Suprapubic skin (tissue), 4 donors: ENCODE data around the gene PWWP2A. TPM values are rescaled to one million over a fixed set of nuclear protein-coding genes. Genes with fewer than 3 reads are reported as not detected.

ENCODE experiments used
- DNase-seq, 2 donors: peaks; one replicate each; pipeline ENCODE4 v3.0.0-alpha.2; 2019; ENCODE audit warnings: low spot score in 2 of 2
- H3K27ac ChIP-seq: fragments of 200-600 bp; sonication (generic); one replicate; pipeline ENCODE4 v1.5.1; 2019
- H3K27me3 ChIP-seq: fragments of 200-600 bp; sonication (generic); one replicate; pipeline ENCODE4 v1.5.1; 2019
- H3K36me3 ChIP-seq: fragments of 200-600 bp; sonication (generic); one replicate; pipeline ENCODE4 v1.5.1; 2019
- H3K4me1 ChIP-seq: fragments of 200-600 bp; sonication (generic); one replicate; pipeline ENCODE4 v1.5.1; 2019
- H3K4me3 ChIP-seq: fragments of 200-600 bp; sonication (generic); one replicate; pipeline ENCODE4 v1.5.1; 2019; ENCODE audit warnings: mild to moderate bottlenecking
- H3K9me3 ChIP-seq: fragments of 200-600 bp; sonication (generic); one replicate; pipeline ENCODE4 v1.5.1; 2019
- EP300 ChIP-seq: sonication (generic); formaldehyde crosslinking; IDR thresholded peaks from one replicate; pipeline ENCODE4 v1.6.1; 2017; ENCODE audit warnings: antibody characterized with exemption
- POLR2A ChIP-seq, 2 donors: fragments of 450-650 bp; IDR thresholded peaks; one replicate each; pipeline ENCODE4 v1.6.1; 2017; ENCODE audit warnings: antibody characterized with exemption in 2 of 2, mild to moderate bottlenecking in 2 of 2, moderate library complexity in 2 of 2
- POLR2AphosphoS5 ChIP-seq, 3 donors: sonication (generic); formaldehyde crosslinking; IDR thresholded peaks; one replicate each; pipeline ENCODE4 v1.6.1; 2017; ENCODE audit warnings: antibody characterized with exemption in 3 of 3
- WGBS: methylation state at CpG from one replicate; pipeline ENCODE4 v1.1.5; 2018; 5-methylcytosine and 5-hydroxymethylcytosine counted together
- total RNA-seq, 4 donors: library from RNA; depleted of rRNA; stranded (reverse); fragments of >200 nt; gene quantifications; one replicate each; pipeline ENCODE4 v1.1.0, GENCODE V29; 2016
- TF ChIP-seq, protein P1 (sequence below), 2 donors: fragments of 200-600 bp in 1 of 2; fragments of 450-650 bp in 1 of 2; sonication (generic) in 1 of 2; IDR thresholded peaks; one replicate each; pipeline ENCODE4 v1.5.1; 2016 to 2019; ENCODE audit warnings: antibody characterized with exemption in 2 of 2, mild to moderate bottlenecking in 1 of 2, moderate library complexity in 1 of 2

The PWWP2A gene
- total RNA-seq, 4 donors from 2014 or later: 24.7 to 42.3 (median 31.4) TPM

- DNase-seq: no peak
- WGBS: 83% methylated on average over 2 of the region's 2 CpGs
- Histone ChIP-seq H3K9me3 (no peaks in the 10 kb centered on the region), H3K27me3 (no peaks in the 10 kb centered on the region), H3K4me1 (no peaks in the 10 kb centered on the region), H3K27ac (no peak overlapping the region), H3K4me3 (no peak overlapping the region), H3K36me3 (peaks cover 80% of the 10 kb centered on the region)
- TF ChIP-seq EP300 (no peak), POLR2AphosphoS5 (IDR thresholded peaks at IDR 0.05) (no peak), POLR2A (IDR thresholded peaks at IDR 0.05) (no peak)
- TF ChIP-seq, protein P1, sequence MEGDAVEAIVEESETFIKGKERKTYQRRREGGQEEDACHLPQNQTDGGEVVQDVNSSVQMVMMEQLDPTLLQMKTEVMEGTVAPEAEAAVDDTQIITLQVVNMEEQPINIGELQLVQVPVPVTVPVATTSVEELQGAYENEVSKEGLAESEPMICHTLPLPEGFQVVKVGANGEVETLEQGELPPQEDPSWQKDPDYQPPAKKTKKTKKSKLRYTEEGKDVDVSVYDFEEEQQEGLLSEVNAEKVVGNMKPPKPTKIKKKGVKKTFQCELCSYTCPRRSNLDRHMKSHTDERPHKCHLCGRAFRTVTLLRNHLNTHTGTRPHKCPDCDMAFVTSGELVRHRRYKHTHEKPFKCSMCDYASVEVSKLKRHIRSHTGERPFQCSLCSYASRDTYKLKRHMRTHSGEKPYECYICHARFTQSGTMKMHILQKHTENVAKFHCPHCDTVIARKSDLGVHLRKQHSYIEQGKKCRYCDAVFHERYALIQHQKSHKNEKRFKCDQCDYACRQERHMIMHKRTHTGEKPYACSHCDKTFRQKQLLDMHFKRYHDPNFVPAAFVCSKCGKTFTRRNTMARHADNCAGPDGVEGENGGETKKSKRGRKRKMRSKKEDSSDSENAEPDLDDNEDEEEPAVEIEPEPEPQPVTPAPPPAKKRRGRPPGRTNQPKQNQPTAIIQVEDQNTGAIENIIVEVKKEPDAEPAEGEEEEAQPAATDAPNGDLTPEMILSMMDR (IDR thresholded peaks at IDR 0.05): no peak
Measured at GRCh38 chr5:160054831-160055230, 64.4 kb downstream of the PWWP2A start.

- peaks cover 81% of the 10 kb centered on the region for H3K36me3 ChIP-seq
- no peaks in the 10 kb centered on the region for H3K27me3 ChIP-seq
- 100% methylated on average over 1 of the region's 1 CpG for WGBS
- no peaks in the 10 kb centered on the region for H3K4me1 ChIP-seq
- no peaks in the 10 kb centered on the region for H3K9me3 ChIP-seq
- TF ChIP-seq, protein P1 (IDR thresholded peaks at IDR 0.05): no peak
- TF ChIP-seq POLR2A (IDR thresholded peaks at IDR 0.05): no peak
- H3K27ac ChIP-seq: no peak overlapping the region
- H3K4me3 ChIP-seq: no peak overlapping the region
- DNase-seq: no peak
Measured at GRCh38 chr5:160054047-160054446, 65.2 kb downstream of the PWWP2A start.

GRCh38 chr5:160049099-160049498 is 70.2 kb downstream of the PWWP2A start:
- peaks cover 48% of the 10 kb centered on the region for H3K36me3 ChIP-seq
- TF ChIP-seq POLR2A (IDR thresholded peaks at IDR 0.05) (no peak), EP300 (no peak), POLR2AphosphoS5 (IDR thresholded peaks at IDR 0.05) (no peak)
- TF ChIP-seq, protein P1 (IDR thresholded peaks at IDR 0.05): no peak
- no peaks in the 10 kb centered on the region for H3K27me3 ChIP-seq
- H3K4me3 ChIP-seq: no peak overlapping the region
- no peak for DNase-seq
- 73% methylated on average over 3 of the region's 3 CpGs for WGBS
- H3K4me1 ChIP-seq: peaks cover 5% of the 10 kb centered on the region
- no peaks in the 10 kb centered on the region for H3K9me3 ChIP-seq
- no peak overlapping the region for H3K27ac ChIP-seq

DNA sequence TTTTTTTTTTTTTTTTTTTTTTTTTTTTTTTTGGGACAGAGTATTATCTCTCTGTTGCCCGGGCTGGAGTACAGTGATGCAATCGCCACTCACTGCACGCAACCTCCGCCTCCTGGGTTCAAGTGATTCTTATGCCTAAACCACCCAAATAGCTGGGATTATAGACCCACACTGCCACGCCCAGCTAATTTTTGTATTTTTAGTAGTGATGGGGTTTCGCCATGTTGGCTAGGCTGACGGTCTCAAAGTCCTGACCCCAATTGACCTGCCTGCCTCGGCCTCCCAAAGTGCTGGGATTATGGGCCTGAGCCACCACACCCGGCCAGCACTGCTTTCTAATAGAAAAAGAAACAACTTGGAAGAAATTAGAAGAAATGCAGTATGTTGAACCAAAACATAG is 71.1 kb downstream of the PWWP2A start:
- TF ChIP-seq POLR2A (IDR thresholded peaks at IDR 0.05): no peak
- no peak for TF ChIP-seq POLR2AphosphoS5 (IDR thresholded peaks at IDR 0.05)
- TF ChIP-seq EP300: no peak
- Histone ChIP-seq H3K9me3 (no peaks in the 10 kb centered on the region), H3K27me3 (no peaks in the 10 kb centered on the region), H3K36me3 (peaks cover 47% of the 10 kb centered on the region), H3K27ac (no peak overlapping the region), H3K4me1 (peaks cover 5% of the 10 kb centered on the region), H3K4me3 (no peak overlapping the region)
- WGBS: 80% methylated on average over 9 of the region's 9 CpGs
- peak in 1 of 2 donors; percentile 68 for DNase-seq

- no peaks in the 10 kb centered on the region for H3K27me3 ChIP-seq
- no peak overlapping the region for H3K4me3 ChIP-seq
- TF ChIP-seq POLR2A (IDR thresholded peaks at IDR 0.05): no peak
- TF ChIP-seq, protein P1 (IDR thresholded peaks at IDR 0.05): no peak
- TF ChIP-seq POLR2AphosphoS5 (IDR thresholded peaks at IDR 0.05): no peak
- TF ChIP-seq EP300: no peak
- DNase-seq: no peak
- WGBS: 77% methylated on average over 3 of the region's 3 CpGs
- H3K9me3 ChIP-seq: no peaks in the 10 kb centered on the region
- H3K27ac ChIP-seq: no peak overlapping the region
- peaks cover 5% of the 10 kb centered on the region for H3K4me1 ChIP-seq
- H3K36me3 ChIP-seq: peaks cover 48% of the 10 kb centered on the region
Measured at GRCh38 chr5:160047423-160047822, 71.8 kb downstream of the PWWP2A start.

- Histone ChIP-seq H3K27me3 (no peaks in the 10 kb centered on the region), H3K4me1 (peaks cover 5% of the 10 kb centered on the region), H3K27ac (no peak overlapping the region), H3K36me3 (peaks cover 42% of the 10 kb centered on the region), H3K9me3 (no peaks in the 10 kb centered on the region), H3K4me3 (no peak overlapping the region)
- no peak for DNase-seq
- TF ChIP-seq, protein P1 (IDR thresholded peaks at IDR 0.05): no peak
- no peak for TF ChIP-seq POLR2A (IDR thresholded peaks at IDR 0.05)
- no peak for TF ChIP-seq POLR2AphosphoS5 (IDR thresholded peaks at IDR 0.05)
- TF ChIP-seq EP300: no peak
- WGBS: 52% methylated on average over 3 of the region's 3 CpGs
Measured at GRCh38 chr5:160044967-160045366, 74.3 kb downstream of the PWWP2A start.
